Stimulated activated CD4-positive, alpha-beta T cell treated with anti-CD3 and anti-CD28 coated beads, Interleukin-4, amount 100 ng/mL, for 1 hour (primary cell): Measurements from ENCODE around the gene PHLPP1.

Source experiments
- DNase-seq: peaks from one replicate; pipeline ENCODE4 v3.0.0-alpha.2; 2020

The PHLPP1 gene

GRCh38 chr18:62744076-62744968 lies 29.0 kb downstream of the PHLPP1 start:
- DNase-seq, result no peak

DNA sequence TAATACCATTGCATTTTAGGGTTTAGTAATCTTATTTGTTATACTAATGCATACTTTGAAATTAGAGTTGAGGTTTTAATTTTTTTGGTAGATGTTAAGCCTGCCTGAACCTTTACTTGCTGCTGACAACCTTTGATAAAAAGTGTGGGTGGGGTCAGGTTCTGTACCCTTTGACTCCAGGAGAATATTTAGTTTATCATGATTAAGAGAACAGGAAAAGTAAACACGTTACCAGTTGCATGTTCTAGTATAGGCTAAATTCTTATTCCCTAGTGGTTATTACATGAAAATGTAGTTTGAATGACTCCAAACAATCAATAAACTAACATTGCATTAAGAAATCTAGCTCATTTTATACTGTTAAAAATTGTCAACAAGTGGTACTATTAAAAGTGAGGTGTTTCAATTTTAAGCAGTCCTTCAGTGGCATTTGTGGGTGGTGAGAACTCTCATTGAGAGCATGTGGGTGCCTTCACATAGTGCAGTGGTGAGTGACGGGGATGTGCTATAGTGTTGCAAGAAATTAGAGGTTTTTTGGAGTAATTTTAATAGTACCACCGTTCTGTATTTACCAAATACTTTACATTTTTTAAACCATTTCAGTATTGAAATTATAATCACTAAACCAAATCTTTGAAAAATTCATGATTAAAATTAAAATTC lies 29.9 kb downstream of the PHLPP1 start:
- DNase-seq, result no peak

- no peak for DNase-seq
Measured at GRCh38 chr18:62749389-62749788, 34.0 kb downstream of the PHLPP1 start.

DNA sequence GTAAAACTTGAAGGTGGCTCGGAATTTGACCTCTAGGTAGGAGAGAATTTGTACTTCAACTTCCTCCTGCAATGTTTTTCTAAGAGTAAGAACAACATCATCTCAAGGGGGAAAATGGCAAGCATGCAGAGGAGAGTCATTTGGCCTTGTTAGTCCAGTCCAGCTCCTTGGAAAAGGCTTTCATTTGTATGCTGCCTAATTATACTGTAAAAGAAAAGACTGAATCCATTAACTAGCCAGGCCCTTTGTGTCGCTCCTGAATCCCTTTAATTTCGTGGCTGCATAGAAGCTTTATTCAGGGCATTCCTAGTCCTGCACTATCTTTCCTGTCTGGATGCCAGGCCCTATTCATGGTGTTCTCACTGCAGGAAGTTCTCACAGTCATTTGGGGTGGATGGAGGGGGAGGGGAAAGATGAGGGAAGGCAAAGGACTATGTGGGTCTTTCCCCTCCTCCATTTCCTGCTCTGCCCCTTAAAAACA lies 36.0 kb downstream of the PHLPP1 start:
- no peak for DNase-seq

DNA sequence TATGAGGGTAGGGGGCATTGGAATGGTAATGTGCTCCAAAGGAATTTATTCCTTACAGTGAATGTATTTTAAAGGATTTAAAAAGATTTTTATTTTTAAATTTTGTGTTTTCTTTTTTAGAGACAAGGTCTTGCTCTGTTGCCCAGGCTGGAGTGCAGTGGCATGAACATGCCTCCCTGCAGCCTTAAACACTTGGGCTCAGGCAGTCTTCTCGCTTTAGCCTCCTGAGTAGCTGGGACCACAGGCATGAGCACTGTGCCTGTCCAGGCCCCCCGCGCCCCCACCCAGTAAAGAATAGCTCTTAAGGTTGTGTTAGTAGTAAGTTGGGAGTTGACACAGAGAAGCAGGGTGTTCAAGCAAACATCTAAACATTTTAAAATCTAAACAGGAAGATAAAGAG lies 36.6 kb downstream of the PHLPP1 start:
- no peak for DNase-seq

- DNase-seq, result no peak
Measured at GRCh38 chr18:62754026-62754425, 38.7 kb downstream of the PHLPP1 start.

- DNase-seq, result no peak
Measured at GRCh38 chr18:62755454-62755853, 40.1 kb downstream of the PHLPP1 start.

DNA sequence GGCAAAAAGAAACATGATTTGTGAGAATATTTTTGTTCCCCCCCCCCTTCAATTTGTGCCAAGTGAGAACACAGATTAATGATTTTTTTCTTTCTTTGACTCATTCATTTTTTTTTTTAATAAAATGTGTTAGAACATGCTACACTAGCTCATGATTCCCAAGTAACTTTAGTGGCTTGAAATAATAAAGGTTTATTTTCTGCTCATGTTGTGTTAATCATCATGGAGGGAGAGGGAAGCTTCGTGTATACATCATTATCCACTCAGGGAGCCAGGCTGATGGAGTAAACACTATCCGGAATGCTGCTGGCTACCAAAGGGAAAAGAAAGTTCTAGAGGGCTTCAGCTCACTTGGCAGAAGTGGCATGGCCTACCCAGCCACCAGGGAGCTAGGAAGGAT lies 40.6 kb downstream of the PHLPP1 start:
- DNase-seq, result no peak

- no peak for DNase-seq
Measured at GRCh38 chr18:62757399-62758010, 42.2 kb downstream of the PHLPP1 start.

DNA sequence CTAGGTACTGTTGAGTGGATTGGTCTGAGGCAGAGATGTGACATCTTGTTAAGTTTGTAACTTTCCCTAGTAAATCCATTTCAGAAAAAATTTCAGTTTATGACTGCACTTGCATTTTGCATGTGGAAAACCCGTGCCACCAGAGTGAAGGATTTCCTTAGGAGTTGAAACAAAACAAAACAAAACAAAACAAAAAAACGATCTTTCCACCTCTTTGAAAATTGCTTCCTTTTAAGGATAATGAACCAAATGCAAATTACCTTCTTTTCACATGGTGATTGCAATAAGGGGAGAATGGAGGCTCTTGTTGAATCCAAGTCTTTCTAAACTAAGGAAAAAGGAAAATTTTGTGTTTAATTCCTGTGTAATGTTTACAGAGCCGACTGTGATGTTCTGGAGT lies 43.2 kb downstream of the PHLPP1 start:
- no peak for DNase-seq

DNA sequence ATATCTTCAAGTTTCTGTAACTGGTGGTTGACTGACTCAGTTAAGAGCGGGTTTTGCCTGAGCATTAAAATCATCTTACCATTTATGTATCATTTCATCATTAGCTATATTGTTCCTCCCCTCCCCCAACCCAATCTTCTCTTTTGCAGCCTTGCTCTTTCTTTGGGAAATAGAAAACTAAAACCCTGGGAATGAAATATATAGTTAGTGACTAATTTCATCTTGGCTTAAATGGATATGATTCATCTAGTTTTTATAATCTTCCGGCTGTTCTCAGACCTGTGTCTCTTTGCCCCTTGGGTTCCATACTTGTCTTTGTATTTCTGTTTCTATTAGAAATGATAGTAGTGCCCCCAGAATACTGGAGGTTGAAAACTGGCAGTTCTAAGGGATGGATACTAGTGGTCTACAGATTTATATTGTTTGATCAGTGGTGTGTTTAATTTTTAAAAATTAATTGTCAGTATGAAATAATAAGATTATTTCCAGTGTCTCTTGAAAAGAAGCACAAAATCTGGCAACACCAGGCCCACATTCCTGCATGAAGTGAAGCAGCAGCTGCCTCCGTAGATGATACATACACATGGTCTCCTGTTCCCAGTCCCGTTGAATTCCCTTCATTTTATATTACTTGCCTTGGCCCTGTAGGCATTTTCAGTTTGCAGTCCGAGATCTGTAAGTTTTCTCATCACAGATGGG lies 44.5 kb downstream of the PHLPP1 start:
- DNase-seq, result no peak

DNA sequence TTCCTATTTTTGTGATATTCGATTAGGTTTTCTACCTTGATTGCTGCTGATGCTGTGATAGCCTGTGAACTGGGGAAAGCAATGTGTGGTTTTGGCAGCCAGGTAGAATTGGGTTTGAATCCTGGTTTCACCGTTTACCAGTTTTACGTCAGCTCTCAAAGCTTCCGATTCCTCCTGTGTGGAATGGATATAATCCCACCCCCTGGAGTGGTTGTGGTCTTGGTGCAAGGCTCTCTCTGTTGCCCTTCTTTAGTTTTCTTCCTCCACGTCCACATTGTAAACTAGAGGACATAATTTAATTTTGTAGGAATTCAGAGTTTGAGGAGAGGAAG lies 45.0 kb downstream of the PHLPP1 start:
- DNase-seq, result no peak

DNA sequence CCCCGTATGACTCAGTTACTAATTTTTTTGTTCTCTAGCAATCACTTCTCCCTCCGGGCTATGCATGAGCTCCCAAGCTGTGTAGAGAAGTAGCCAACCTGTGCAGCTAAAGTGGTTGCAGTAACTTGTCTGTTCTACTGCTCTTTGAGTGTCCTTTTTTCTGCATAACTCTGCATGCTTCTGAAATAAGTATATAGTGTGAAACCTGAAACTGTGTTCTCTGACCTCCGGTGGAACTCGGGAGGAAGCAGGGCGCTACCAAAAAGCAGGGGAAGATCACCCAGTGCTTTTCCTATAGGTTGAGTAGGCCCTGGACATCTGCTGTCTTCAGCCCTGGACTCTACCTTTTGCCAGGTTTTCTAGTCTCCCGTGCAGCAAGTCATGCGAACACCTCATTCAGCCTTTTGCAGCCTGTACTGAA lies 47.8 kb downstream of the PHLPP1 start:
- DNase-seq, result no peak

- no peak for DNase-seq
Measured at GRCh38 chr18:62766266-62766665, 50.9 kb downstream of the PHLPP1 start.

GRCh38 chr18:62767321-62767720 lies 52.0 kb downstream of the PHLPP1 start:
- DNase-seq, result no peak

DNA sequence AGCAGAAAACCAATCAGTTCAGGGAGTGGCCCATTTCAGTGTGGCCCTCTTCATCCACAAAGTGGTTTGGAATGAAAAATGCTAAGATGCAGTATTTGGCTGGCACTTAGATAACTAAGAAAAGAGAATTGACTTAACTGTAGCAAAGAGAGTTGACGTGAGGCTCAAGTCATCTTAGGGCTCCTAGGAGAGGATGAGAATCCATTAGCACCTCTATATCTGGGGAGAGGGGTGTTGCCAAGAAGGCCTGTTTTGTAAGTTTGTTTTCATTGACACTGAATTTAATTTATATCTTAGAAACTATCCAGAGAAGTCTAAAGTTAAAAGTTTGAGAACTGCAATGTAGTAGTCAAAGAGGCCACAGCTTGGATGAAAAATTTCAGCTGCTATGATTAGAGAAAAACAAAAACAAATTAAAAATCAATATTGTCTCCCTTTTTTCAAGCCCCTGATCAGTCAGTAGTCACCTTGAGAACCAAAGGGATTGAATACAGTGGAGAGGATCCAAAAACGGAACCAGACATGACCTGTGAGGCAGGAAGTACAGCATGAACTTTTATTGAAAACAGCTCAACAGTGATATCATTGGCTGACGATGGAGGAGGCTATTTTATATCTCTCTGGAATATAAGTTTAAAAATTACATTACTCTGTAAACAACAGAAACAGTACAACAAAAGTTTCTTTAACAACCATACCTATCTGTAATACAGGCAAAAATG lies 52.7 kb downstream of the PHLPP1 start:
- no peak for DNase-seq

GRCh38 chr18:62768558-62768943 lies 53.2 kb downstream of the PHLPP1 start:
- DNase-seq, result no peak

DNA sequence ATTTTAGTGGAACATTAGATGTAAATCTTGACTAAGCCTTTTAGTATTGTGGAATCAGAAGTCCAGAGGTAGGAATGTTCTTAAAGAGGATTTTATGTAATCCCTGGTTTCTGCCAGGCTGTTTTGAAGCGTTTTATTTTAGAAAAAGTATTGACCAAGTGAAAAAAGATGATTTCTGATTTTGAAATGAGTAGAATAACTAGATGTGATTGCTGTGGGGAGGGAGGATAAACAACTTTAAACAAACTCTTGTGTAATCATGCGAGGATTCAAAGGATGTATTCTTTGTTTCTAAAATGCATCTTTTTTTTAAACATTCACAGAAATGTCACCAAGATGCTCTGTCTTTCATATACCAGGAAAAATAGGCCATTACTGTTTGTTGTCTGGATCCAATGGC lies 53.9 kb downstream of the PHLPP1 start:
- no peak for DNase-seq

DNA sequence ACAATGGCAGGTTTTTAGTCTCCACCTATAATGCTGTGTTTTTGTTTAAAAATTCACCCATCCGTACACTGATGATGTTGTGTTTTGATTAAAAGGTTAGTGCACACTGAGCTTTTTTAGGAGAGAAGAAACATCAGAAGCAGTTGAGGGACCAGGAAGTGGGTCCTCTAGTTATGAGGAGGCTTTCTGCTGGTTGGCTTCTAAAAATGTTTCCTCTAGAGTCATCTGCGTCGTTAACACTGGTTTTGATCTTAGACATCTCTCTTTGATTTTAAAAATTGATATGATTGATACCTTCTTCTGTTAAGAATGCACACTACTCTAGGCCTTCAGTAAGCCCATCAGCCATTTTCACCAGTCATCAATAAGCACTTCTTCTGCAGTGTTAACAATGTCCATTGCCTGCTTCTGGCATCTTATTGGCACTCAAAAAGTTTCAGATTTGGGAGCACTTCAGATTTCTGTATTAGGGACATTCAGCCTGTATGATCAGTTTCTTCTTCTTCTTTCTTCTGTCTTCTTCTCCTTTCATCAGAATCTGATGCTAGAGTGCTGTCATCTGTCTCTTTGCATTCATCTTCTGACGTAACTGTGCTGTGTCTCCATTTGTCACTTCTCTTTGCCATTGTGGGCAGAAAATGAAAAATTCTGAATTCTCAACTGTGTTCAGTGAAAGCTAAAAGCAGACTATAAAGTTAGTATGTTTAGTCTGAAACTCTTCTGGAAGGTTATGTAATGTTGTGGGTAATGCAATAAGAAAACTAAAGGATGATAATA lies 56.3 kb downstream of the PHLPP1 start:
- no peak for DNase-seq

GRCh38 chr18:62772860-62773584 lies 57.7 kb downstream of the PHLPP1 start:
- DNase-seq, result no peak

GRCh38 chr18:62773691-62774090 lies 58.4 kb downstream of the PHLPP1 start:
- no peak for DNase-seq
